Neuronal stem cell (in vitro differentiated cells): ENCODE measurements around the gene DNER.
"Not testable (repeated sequence)": the region's sequence is repeated elsewhere in the genome, so short reads cannot be mapped to it uniquely, and the experiment has no call there.

Experiments
- DNase-seq: peaks from one replicate; pipeline ENCODE4 v3.0.0-alpha.2; 2013; ENCODE audit warnings: low spot score
- H2AFZ ChIP-seq: one replicate; pipeline ENCODE4 v1.6.1; 2013; ENCODE audit warnings: mild to moderate bottlenecking, low read length, inconsistent platforms
- H2AK5ac ChIP-seq: 2 replicates; pipeline ENCODE4 v1.6.1; 2013; ENCODE audit warnings: low read depth, mild to moderate bottlenecking, inconsistent platforms, low read length, moderate library complexity, mixed read lengths
- H2BK120ac ChIP-seq: 2 replicates; pipeline ENCODE4 v1.6.1; 2013; ENCODE audit warnings: low read depth, mild to moderate bottlenecking, inconsistent platforms, low read length, moderate library complexity, mixed read lengths
- H2BK12ac ChIP-seq: one replicate; pipeline ENCODE4 v1.6.1; 2013; ENCODE audit warnings: low read length, inconsistent platforms
- H2BK15ac ChIP-seq: 2 replicates; pipeline ENCODE4 v1.6.1; 2013; ENCODE audit warnings: mild to moderate bottlenecking, low read length, inconsistent platforms, mixed read lengths
- H2BK5ac ChIP-seq: one replicate; pipeline ENCODE4 v1.6.1; 2013; ENCODE audit warnings: inconsistent platforms, mild to moderate bottlenecking, low read length, moderate library complexity
- H3K14ac ChIP-seq: one replicate; pipeline ENCODE4 v1.6.1; 2013; ENCODE audit warnings: low read length, inconsistent platforms
- H3K18ac ChIP-seq: 2 replicates; pipeline ENCODE4 v1.6.1; 2013; ENCODE audit warnings: low read length, inconsistent platforms
- H3K23ac ChIP-seq: 2 replicates; pipeline ENCODE4 v1.6.1; 2013; ENCODE audit warnings: low read depth, mild to moderate bottlenecking, mixed read lengths, low read length, inconsistent platforms; ENCODE audit not compliant: poor library complexity
- H3K27ac ChIP-seq: replicated peaks from 3 replicates; pipeline ENCODE4 v1.5.1; 2013; ENCODE audit warnings: low read length, inconsistent platforms
- H3K27me3 ChIP-seq, 3 experiments: 2 replicates each; pipeline ENCODE4 v1.6.1; 2013; ENCODE audit warnings: low read length in 3 of 3, mild to moderate bottlenecking in 2 of 3, inconsistent platforms in 1 of 3, low read depth in 1 of 3, mixed read lengths in 1 of 3, moderate library complexity in 1 of 3; ENCODE audit not compliant: control insufficient read depth in 3 of 3, insufficient read depth in 3 of 3
- H3K36me3 ChIP-seq, 2 donors: replicated peaks in 1 of 2; 2 replicates each; pipeline ENCODE4 v1.6.1; 2013; ENCODE audit warnings: low read length in 2 of 2; ENCODE audit not compliant: control insufficient read depth in 2 of 2, insufficient read depth in 2 of 2
- H3K4ac ChIP-seq: 2 replicates; pipeline ENCODE4 v1.6.1; 2013; ENCODE audit warnings: inconsistent platforms, mild to moderate bottlenecking, low read length, moderate library complexity
- H3K4me1 ChIP-seq, 2 donors: 1 replicate in 1 of 2; 2 replicates in 1 of 2; pipeline ENCODE4 v1.6.1; 2013; ENCODE audit warnings: low read length in 2 of 2, low read depth in 1 of 2; ENCODE audit not compliant: control insufficient read depth in 2 of 2, insufficient read depth in 1 of 2
- H3K4me2 ChIP-seq: one replicate; pipeline ENCODE4 v1.6.1; 2013; ENCODE audit warnings: mild to moderate bottlenecking, low read length, inconsistent platforms; ENCODE audit not compliant: insufficient read depth, poor library complexity, severe bottlenecking
- H3K4me3 ChIP-seq, 2 donors: 2 replicates each; pipeline ENCODE4 v1.5.1; 2013; ENCODE audit warnings: low read length in 2 of 2, mild to moderate bottlenecking in 2 of 2, inconsistent platforms in 1 of 2, moderate library complexity in 1 of 2
- H3K79me1 ChIP-seq: one replicate; pipeline ENCODE4 v1.6.1; 2013; ENCODE audit warnings: low read depth, mild to moderate bottlenecking, inconsistent platforms, low read length, moderate library complexity
- H3K9ac ChIP-seq: one replicate; pipeline ENCODE4 v1.6.1; 2013; ENCODE audit warnings: mild to moderate bottlenecking, low read depth, low read length, inconsistent platforms; ENCODE audit not compliant: poor library complexity
- H3K9me3 ChIP-seq, 2 donors: replicated peaks in 1 of 2; 2 replicates each; pipeline versions ENCODE3 to v1.6.1; 2013; ENCODE audit warnings: low read length in 2 of 2, mild to moderate bottlenecking in 2 of 2, inconsistent platforms in 1 of 2, low read depth in 1 of 2, mixed read lengths in 1 of 2, moderate library complexity in 1 of 2; ENCODE audit not compliant: control insufficient read depth in 2 of 2, insufficient read depth in 1 of 2
- H4K8ac ChIP-seq: one replicate; pipeline ENCODE4 v1.6.1; 2013; ENCODE audit warnings: low read depth, mild to moderate bottlenecking, inconsistent platforms, low read length, moderate library complexity
- H4K91ac ChIP-seq: one replicate; pipeline ENCODE4 v1.6.1; 2013; ENCODE audit warnings: low read length, low read depth, mild to moderate bottlenecking, inconsistent platforms; ENCODE audit not compliant: poor library complexity
- WGBS, 2 donors: extraction: QIAGEN DNeasy Blood & Tissue Kit; methylation state at CpG; one replicate each; pipeline ENCODE4 v1.1.7; 2013; ENCODE audit warnings: missing lambda C conversion rate in 2 of 2, mixed read lengths in 1 of 2; ENCODE audit not compliant: insufficient read length in 2 of 2, insufficient replicate concordance in 1 of 2; ENCODE audit errors: extremely low coverage in 2 of 2; 5-methylcytosine and 5-hydroxymethylcytosine counted together

DNER gene

GRCh38 chr2:229514273-229514895 is 200.0 kb downstream of the DNER start:
- H4K8ac ChIP-seq: no peak overlapping the region
- H3K4ac ChIP-seq: no peak overlapping the region
- H3K27ac ChIP-seq: no peak overlapping the region
- no peak overlapping the region for H3K4me2 ChIP-seq
- no peak for DNase-seq
- H2BK15ac ChIP-seq: no peak overlapping the region
- no peak overlapping the region for H2AK5ac ChIP-seq
- H3K79me1 ChIP-seq: no peaks in the 10 kb centered on the region
- no peak overlapping the region for H3K14ac ChIP-seq
- no peak overlapping the region for H4K91ac ChIP-seq
- no peak overlapping the region for H3K9ac ChIP-seq
- no peaks in the 10 kb centered on the region for H3K36me3 ChIP-seq
- H3K27me3 ChIP-seq: no peaks in the 10 kb centered on the region
- no peak overlapping the region for H2BK12ac ChIP-seq
- no CpG with 5 or more reads among the region's 2 CpGs for WGBS, 2 donors
- no peak overlapping the region for H2BK120ac ChIP-seq
- no peak overlapping the region for H2AFZ ChIP-seq
- no peak overlapping the region for H2BK5ac ChIP-seq
- no peaks in the 10 kb centered on the region for H3K9me3 ChIP-seq
- no peaks in the 10 kb centered on the region for H3K4me1 ChIP-seq
- H3K23ac ChIP-seq: no peak overlapping the region
- no peak overlapping the region for H3K18ac ChIP-seq
- H3K4me3 ChIP-seq: no peak overlapping the region

GRCh38 chr2:229511524-229511923 is 202.8 kb downstream of the DNER start:
- H2BK15ac ChIP-seq: no peak overlapping the region
- no peak overlapping the region for H3K18ac ChIP-seq
- H3K14ac ChIP-seq: no peak overlapping the region
- H3K36me3 ChIP-seq: no peaks in the 10 kb centered on the region
- no peak overlapping the region for H3K9ac ChIP-seq
- no peak for DNase-seq
- no peaks in the 10 kb centered on the region for H3K9me3 ChIP-seq
- no peak overlapping the region for H2BK5ac ChIP-seq
- no peak overlapping the region for H3K4me2 ChIP-seq
- no peaks in the 10 kb centered on the region for H3K79me1 ChIP-seq
- no peak overlapping the region for H3K27ac ChIP-seq
- H3K23ac ChIP-seq: no peak overlapping the region
- no peak overlapping the region for H4K8ac ChIP-seq
- H3K4me3 ChIP-seq: no peak overlapping the region
- WGBS, 2 donors: no CpG with 5 or more reads among the region's 1 CpG
- no peak overlapping the region for H2BK12ac ChIP-seq
- no peaks in the 10 kb centered on the region for H3K27me3 ChIP-seq
- H3K4ac ChIP-seq: no peak overlapping the region
- H3K4me1 ChIP-seq: no peaks in the 10 kb centered on the region
- H2AK5ac ChIP-seq: no peak overlapping the region
- H4K91ac ChIP-seq: no peak overlapping the region
- no peak overlapping the region for H2AFZ ChIP-seq
- no peak overlapping the region for H2BK120ac ChIP-seq

GRCh38 chr2:229506699-229507098 is 207.7 kb downstream of the DNER start:
- H3K4me2 ChIP-seq, H3K36me3 ChIP-seq, H2BK12ac ChIP-seq, H3K9me3 ChIP-seq, H3K18ac ChIP-seq, H2BK15ac ChIP-seq, H2BK120ac ChIP-seq, H3K4ac ChIP-seq, H3K27me3 ChIP-seq, H2AFZ ChIP-seq, H3K23ac ChIP-seq, H3K27ac ChIP-seq, H3K79me1 ChIP-seq, H3K9ac ChIP-seq, H3K4me3 ChIP-seq, H2BK5ac ChIP-seq, H4K91ac ChIP-seq, H2AK5ac ChIP-seq, H4K8ac ChIP-seq, H3K14ac ChIP-seq, H3K4me1 ChIP-seq, DNase-seq: not testable (repeated sequence)
- no CpG with 5 or more reads among the region's 4 CpGs for WGBS, 2 donors

- no peak overlapping the region for H3K4me3 ChIP-seq
- no peak for DNase-seq
- H3K79me1 ChIP-seq: no peaks in the 10 kb centered on the region
- no peak overlapping the region for H3K9ac ChIP-seq
- no CpG with 5 or more reads among the region's 2 CpGs for WGBS, 2 donors
- no peak overlapping the region for H2AK5ac ChIP-seq
- no peaks in the 10 kb centered on the region for H3K36me3 ChIP-seq
- no peaks in the 10 kb centered on the region for H3K9me3 ChIP-seq
- H2BK12ac ChIP-seq: no peak overlapping the region
- H3K4me1 ChIP-seq: no peaks in the 10 kb centered on the region
- H3K27me3 ChIP-seq: no peaks in the 10 kb centered on the region
- no peak overlapping the region for H3K18ac ChIP-seq
- H3K14ac ChIP-seq: no peak overlapping the region
- no peak overlapping the region for H3K4ac ChIP-seq
- no peak overlapping the region for H2AFZ ChIP-seq
- no peak overlapping the region for H4K91ac ChIP-seq
- no peak overlapping the region for H2BK120ac ChIP-seq
- no peak overlapping the region for H2BK5ac ChIP-seq
- H3K27ac ChIP-seq: no peak overlapping the region
- no peak overlapping the region for H2BK15ac ChIP-seq
- no peak overlapping the region for H3K23ac ChIP-seq
- no peak overlapping the region for H4K8ac ChIP-seq
- H3K4me2 ChIP-seq: no peak overlapping the region
Measured at GRCh38 chr2:229501051-229501794, 213.1 kb downstream of the DNER start.
